Urinary bladder (tissue), 4 donors: ENCODE results near the gene CSNK1G1. TPM values are rescaled to one million over a fixed set of nuclear protein-coding genes. Genes with fewer than 3 reads are reported as not detected.
"Not testable (repeated sequence)": the region's sequence is repeated elsewhere in the genome, so short reads cannot be mapped to it uniquely, and the experiment has no call there.

Source experiments
- DNase-seq: peaks from one replicate; pipeline ENCODE4 v3.0.0-alpha.2; 2015; ENCODE audit errors: extremely low spot score
- H3K27ac ChIP-seq: one replicate; pipeline ENCODE4 v1.5.1; 2013; ENCODE audit warnings: low read depth, mild to moderate bottlenecking, moderate library complexity
- H3K36me3 ChIP-seq: one replicate; pipeline ENCODE4 v1.6.1; 2013; ENCODE audit warnings: mild to moderate bottlenecking, moderate library complexity; ENCODE audit not compliant: insufficient read depth
- H3K4me1 ChIP-seq: one replicate; pipeline ENCODE4 v1.6.1; 2013; ENCODE audit warnings: mild to moderate bottlenecking, moderate library complexity; ENCODE audit not compliant: insufficient read depth
- H3K4me3 ChIP-seq: one replicate; pipeline ENCODE4 v1.5.1; 2013; ENCODE audit warnings: low read depth, low read length
- WGBS: extraction: QIAGEN DNeasy Blood & Tissue Kit; methylation state at CpG from one replicate; pipeline ENCODE4 v1.1.7; 2013; 5-methylcytosine and 5-hydroxymethylcytosine counted together
- polyA plus RNA-seq: library from polyadenylated mRNA; stranded (reverse); fragments of 200-250 nt; gene quantifications from one replicate; pipeline ENCODE4 v1.2.3, GENCODE V29; 2013
- total RNA-seq: library from RNA; depleted of rRNA; stranded (reverse); fragments of >200 nt; gene quantifications from one replicate; pipeline ENCODE4 v1.2.3, GENCODE V29; 2014
- donor health status: healthy with polysubstance abuse.
- donor health status: healthy.

Gene CSNK1G1
- total and polyA plus RNA-seq, 2 donors: 5.7 to 40.1 TPM

DNA sequence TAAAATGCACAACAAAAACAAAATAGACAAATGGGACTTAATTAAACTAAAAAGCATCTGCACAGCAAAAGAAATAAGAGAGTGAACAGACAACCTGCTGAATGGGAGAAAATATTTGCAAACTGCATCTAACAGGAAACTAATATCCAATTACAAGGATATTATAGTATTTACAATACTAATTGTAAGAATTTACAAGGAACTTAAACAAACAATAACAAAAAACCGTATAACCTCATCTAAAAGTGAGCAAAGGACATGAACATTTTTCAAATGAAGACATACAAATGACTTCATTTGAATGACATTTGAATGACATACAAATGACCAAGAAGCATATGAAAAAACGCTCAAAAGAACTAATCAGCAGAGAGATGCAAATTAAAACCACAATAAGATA, 66.4 kb downstream of the CSNK1G1 start:
- WGBS: 79% methylated on average over 2 of the region's 2 CpGs
- no peaks in the 10 kb centered on the region for H3K4me1 ChIP-seq
- DNase-seq: no peak
- H3K36me3 ChIP-seq: no peaks in the 10 kb centered on the region
- H3K27ac ChIP-seq: no peak overlapping the region
- H3K4me3 ChIP-seq: no peak overlapping the region

GRCh38 chr15:64288999-64289398, 67.0 kb downstream of the CSNK1G1 start:
- no peaks in the 10 kb centered on the region for H3K4me1 ChIP-seq
- no peak overlapping the region for H3K27ac ChIP-seq
- WGBS: 86% methylated on average over 8 of the region's 8 CpGs
- no peak for DNase-seq
- no peak overlapping the region for H3K4me3 ChIP-seq
- no peaks in the 10 kb centered on the region for H3K36me3 ChIP-seq

DNA sequence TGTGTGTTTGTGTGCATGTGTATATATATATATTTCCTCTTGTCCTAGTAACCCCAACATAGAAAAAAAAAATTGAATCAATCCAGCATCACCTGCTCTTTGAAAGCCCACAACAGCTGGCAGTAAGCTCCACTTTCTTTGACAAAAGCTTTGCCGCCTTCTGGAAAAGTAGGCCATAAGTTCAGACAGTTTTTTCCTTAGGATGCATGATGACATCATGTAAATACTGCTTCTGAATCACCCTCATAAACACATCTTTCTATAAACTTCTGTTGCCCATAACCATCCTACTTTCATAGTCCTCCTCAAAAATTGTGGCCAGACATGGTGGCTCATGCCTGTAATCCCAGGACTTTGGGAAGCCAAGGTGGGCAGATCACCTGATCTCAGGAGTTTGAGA, 67.4 kb downstream of the CSNK1G1 start:
- no peak for DNase-seq
- no peaks in the 10 kb centered on the region for H3K4me1 ChIP-seq
- H3K4me3 ChIP-seq: no peak overlapping the region
- no peaks in the 10 kb centered on the region for H3K36me3 ChIP-seq
- WGBS: 75% methylated on average over 1 of the region's 1 CpG
- H3K27ac ChIP-seq: no peak overlapping the region

- Histone ChIP-seq H3K27ac (no peak overlapping the region), H3K4me1 (no peaks in the 10 kb centered on the region), H3K36me3 (no peaks in the 10 kb centered on the region), H3K4me3 (no peak overlapping the region)
- WGBS: 96% methylated on average over 1 of the region's 1 CpG
- no peak for DNase-seq
Observed at GRCh38 chr15:64287953-64288352, 68.0 kb downstream of the CSNK1G1 start.

- no peak overlapping the region for H3K27ac ChIP-seq
- no peaks in the 10 kb centered on the region for H3K36me3 ChIP-seq
- no peak overlapping the region for H3K4me3 ChIP-seq
- H3K4me1 ChIP-seq: no peaks in the 10 kb centered on the region
- DNase-seq: no peak
Observed at GRCh38 chr15:64286473-64286872, 69.5 kb downstream of the CSNK1G1 start.

DNA sequence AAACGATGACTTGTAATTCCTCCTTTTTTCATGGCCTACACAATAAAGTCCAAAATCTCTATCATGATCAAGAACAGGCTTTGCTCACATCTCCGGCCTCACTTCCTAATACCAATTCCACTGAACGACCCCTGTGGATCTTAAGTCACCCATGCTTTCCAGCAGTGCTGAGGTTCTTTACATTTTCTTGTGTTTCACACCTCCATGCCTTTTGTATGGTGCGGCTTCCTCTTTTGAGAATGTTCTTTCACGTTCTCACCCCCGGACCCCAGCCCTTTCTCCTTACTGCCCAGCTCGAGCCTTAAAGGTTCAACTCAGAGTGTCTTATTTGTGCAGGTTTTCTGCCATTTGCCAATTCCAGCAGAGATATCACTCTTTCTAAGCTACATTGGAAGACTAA, 70.1 kb downstream of the CSNK1G1 start:
- Histone ChIP-seq H3K36me3 (no peaks in the 10 kb centered on the region), H3K4me1 (no peaks in the 10 kb centered on the region), H3K27ac (no peak overlapping the region), H3K4me3 (no peak overlapping the region)
- 82% methylated on average over 7 of the region's 7 CpGs for WGBS
- no peak for DNase-seq

DNA sequence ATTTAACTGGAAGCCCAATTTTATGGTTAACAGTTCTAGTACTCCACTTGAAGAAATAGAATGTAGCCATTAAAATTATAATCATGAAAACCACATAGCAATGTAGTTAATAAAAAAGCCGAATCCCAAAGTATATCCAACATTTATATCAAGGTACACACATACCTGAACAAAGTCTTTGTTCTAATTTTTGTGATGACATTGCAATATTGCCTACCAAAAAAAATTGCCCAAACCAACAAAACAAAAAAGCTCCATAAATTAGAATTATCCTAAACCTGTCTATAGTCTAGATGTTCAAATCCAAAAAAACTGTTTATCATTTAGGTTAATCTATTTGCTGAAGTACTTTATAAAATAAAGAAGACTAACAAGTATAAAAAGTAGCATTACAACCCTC, 70.8 kb downstream of the CSNK1G1 start:
- Histone ChIP-seq H3K27ac (no peak overlapping the region), H3K4me3 (no peak overlapping the region), H3K4me1 (no peaks in the 10 kb centered on the region), H3K36me3 (no peaks in the 10 kb centered on the region)
- WGBS: 96% methylated on average over 1 of the region's 1 CpG
- no peak for DNase-seq

DNA sequence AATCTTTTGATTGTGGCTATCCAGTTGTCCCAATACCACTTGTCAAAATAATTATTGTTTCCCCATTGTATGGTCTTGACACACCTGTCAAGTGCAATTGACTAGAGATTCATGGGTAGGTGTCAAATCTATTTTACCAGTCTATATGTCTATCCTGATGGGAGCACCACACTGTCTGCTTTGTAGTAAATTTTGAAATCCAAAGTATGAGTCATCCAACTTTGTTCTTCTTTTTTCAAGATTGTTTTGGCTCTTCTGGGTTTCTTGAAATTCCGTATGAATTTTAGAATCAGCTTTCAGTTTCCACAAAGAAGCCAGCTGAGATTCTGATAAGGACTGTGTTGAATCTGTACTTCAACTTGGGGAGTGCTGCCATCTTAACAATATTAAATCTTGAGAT, 71.9 kb downstream of the CSNK1G1 start:
- Histone ChIP-seq H3K4me3 (no peak overlapping the region), H3K36me3 (no peaks in the 10 kb centered on the region), H3K27ac (no peak overlapping the region), H3K4me1 (no peaks in the 10 kb centered on the region)
- DNase-seq: no peak
- 45% methylated on average over 1 of the region's 1 CpG for WGBS

GRCh38 chr15:64282701-64283100, 73.3 kb downstream of the CSNK1G1 start:
- DNase-seq: no peak
- H3K36me3 ChIP-seq: no peaks in the 10 kb centered on the region
- no peak overlapping the region for H3K27ac ChIP-seq
- H3K4me3 ChIP-seq: no peak overlapping the region
- no peaks in the 10 kb centered on the region for H3K4me1 ChIP-seq

DNA sequence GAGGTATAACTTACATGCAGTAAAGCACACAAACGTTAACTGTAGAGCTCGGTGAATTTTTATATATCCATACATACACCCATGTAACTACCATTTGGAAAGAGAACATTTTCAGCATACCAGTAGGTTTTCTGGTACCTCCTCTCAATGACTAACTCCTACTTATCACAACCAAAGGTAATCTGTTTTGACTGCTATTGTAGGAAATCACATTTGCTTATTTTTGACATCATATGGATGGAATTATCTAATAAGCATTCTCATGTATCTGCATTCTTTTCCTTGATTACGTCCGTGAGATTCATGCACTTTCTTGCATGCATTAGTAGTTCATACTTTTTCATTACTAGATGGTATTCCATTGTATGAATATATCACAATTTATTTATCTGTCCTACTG, 76.8 kb downstream of the CSNK1G1 start:
- WGBS: 94% methylated on average over 4 of the region's 4 CpGs
- Histone ChIP-seq H3K27ac (no peak overlapping the region), H3K4me1 (no peaks in the 10 kb centered on the region), H3K36me3 (no peaks in the 10 kb centered on the region), H3K4me3 (no peak overlapping the region)
- DNase-seq: no peak

- DNase-seq: no peak
- H3K4me1 ChIP-seq: no peaks in the 10 kb centered on the region
- WGBS: 78% methylated on average over 1 of the region's 1 CpG
- H3K4me3 ChIP-seq: no peak overlapping the region
- no peaks in the 10 kb centered on the region for H3K36me3 ChIP-seq
- H3K27ac ChIP-seq: no peak overlapping the region
Observed at GRCh38 chr15:64275934-64276333, 80.0 kb downstream of the CSNK1G1 start.

GRCh38 chr15:64274341-64274950, 81.5 kb downstream of the CSNK1G1 start:
- Histone ChIP-seq H3K4me3 (no peak overlapping the region), H3K27ac (no peak overlapping the region), H3K36me3 (no peaks in the 10 kb centered on the region), H3K4me1 (no peaks in the 10 kb centered on the region)
- 49% methylated on average over 2 of the region's 2 CpGs for WGBS
- no peak for DNase-seq

GRCh38 chr15:64267331-64267973, 88.5 kb downstream of the CSNK1G1 start:
- Histone ChIP-seq H3K4me3 (no peak overlapping the region), H3K4me1 (no peaks in the 10 kb centered on the region), H3K36me3 (no peaks in the 10 kb centered on the region), H3K27ac (no peak overlapping the region)
- no peak for DNase-seq
- 97% methylated on average over 1 of the region's 1 CpG for WGBS

- 80% methylated on average over 1 of the region's 1 CpG for WGBS
- DNase-seq, H3K4me1 ChIP-seq, H3K27ac ChIP-seq, H3K4me3 ChIP-seq, H3K36me3 ChIP-seq: not testable (repeated sequence)
Observed at GRCh38 chr15:64265188-64265587, 90.8 kb downstream of the CSNK1G1 start.

- Histone ChIP-seq H3K27ac (no peak overlapping the region), H3K4me1 (no peaks in the 10 kb centered on the region), H3K4me3 (no peak overlapping the region), H3K36me3 (no peaks in the 10 kb centered on the region)
- DNase-seq: no peak
- 62% methylated on average over 4 of the region's 4 CpGs for WGBS
Observed at GRCh38 chr15:64264502-64264901, 91.5 kb downstream of the CSNK1G1 start.
